Stimulated activated CD8-positive, alpha-beta memory T cell treated with anti-CD3 and anti-CD28 coated beads, Interleukin-7, amount 100 ng/mL, for 48 hours (primary cell): ENCODE results near the gene TPK1.
"Not testable (repeated sequence)": the region's sequence is repeated elsewhere in the genome, so short reads cannot be mapped to it uniquely, and the experiment has no call there.

Source experiments
- DNase-seq, 2 donors: peaks; one replicate each; pipeline ENCODE4 v3.0.0-alpha.2; 2020; ENCODE audit warnings: low read depth in 1 of 2; ENCODE audit errors: extremely low read depth in 1 of 2

Gene TPK1

GRCh38 chr7:144428431-144428830, 407.4 kb downstream of the TPK1 start:
- no peak for DNase-seq

GRCh38 chr7:144427539-144427938, 408.3 kb downstream of the TPK1 start:
- DNase-seq = not testable (repeated sequence)

- DNase-seq = not testable (repeated sequence)
Measured at GRCh38 chr7:144418931-144419330, 416.9 kb downstream of the TPK1 start.

- DNase-seq = no peak
Measured at GRCh38 chr7:144416341-144416740, 419.5 kb downstream of the TPK1 start.

GRCh38 chr7:144415858-144416257, 420.0 kb downstream of the TPK1 start:
- no peak for DNase-seq

- DNase-seq = no peak
Measured at GRCh38 chr7:144414815-144415214, 421.0 kb downstream of the TPK1 start.

GRCh38 chr7:144410441-144410840, 425.4 kb downstream of the TPK1 start:
- DNase-seq = no peak

GRCh38 chr7:144408121-144408520, 427.7 kb downstream of the TPK1 start:
- no peak for DNase-seq

GRCh38 chr7:144407266-144407931, 428.5 kb downstream of the TPK1 start:
- no peak for DNase-seq

- no peak for DNase-seq
Measured at GRCh38 chr7:144404946-144405345, 430.9 kb downstream of the TPK1 start.

- no peak for DNase-seq
Measured at GRCh38 chr7:144403649-144404061, 432.2 kb downstream of the TPK1 start, which contains the start of gene NOBOX. TSS of gene NOBOX (minus strand) at chr7:144403693.

- no peak for DNase-seq
Measured at GRCh38 chr7:144403102-144403501, 432.8 kb downstream of the TPK1 start.
